Suppressor macrophage (primary cell): ENCODE measurements around the gene GNAL.

Experiments
- DNase-seq, 4 experiments: peaks; one replicate each; pipeline ENCODE4 v3.0.0-alpha.2; 2020 to 2022

The GNAL gene

GRCh38 chr18:11767329-11767728, 78.3 kb downstream of the GNAL start:
- no peak for DNase-seq

GRCh38 chr18:11767935-11768334, 78.9 kb downstream of the GNAL start:
- peak in 1 of 4 experiments; percentile 31 for DNase-seq

- DNase-seq: no peak
Observed at GRCh38 chr18:11775436-11776174, 86.5 kb downstream of the GNAL start.

GRCh38 chr18:11780042-11780441, 91.0 kb downstream of the GNAL start:
- no peak for DNase-seq

- DNase-seq: no peak
Observed at GRCh38 chr18:11783716-11784331, 94.8 kb downstream of the GNAL start.

- peak in 3 of 4 experiments; percentile 48 to 62 (median 55) for DNase-seq
Observed at GRCh38 chr18:11784674-11785304, 95.7 kb downstream of the GNAL start.

GRCh38 chr18:11785444-11786055, 96.5 kb downstream of the GNAL start:
- peak; percentile 63 to 84 (median 78) for DNase-seq

GRCh38 chr18:11789716-11790510, 100.8 kb downstream of the GNAL start:
- DNase-seq: no peak

GRCh38 chr18:11791131-11791530, 102.1 kb downstream of the GNAL start:
- DNase-seq: no peak

- DNase-seq: peak in 1 of 4 experiments; percentile 8
Observed at GRCh38 chr18:11792632-11793031, 103.6 kb downstream of the GNAL start.

- DNase-seq: no peak
Observed at GRCh38 chr18:11794195-11794594, 105.1 kb downstream of the GNAL start.

GRCh38 chr18:11795916-11796315, 106.9 kb downstream of the GNAL start:
- DNase-seq: no peak

- no peak for DNase-seq
Observed at GRCh38 chr18:11798271-11798670, 109.2 kb downstream of the GNAL start.

- DNase-seq: no peak
Observed at GRCh38 chr18:11799066-11799465, 110.0 kb downstream of the GNAL start.

- no peak for DNase-seq
Observed at GRCh38 chr18:11800566-11801334, 111.7 kb downstream of the GNAL start.

- no peak for DNase-seq
Observed at GRCh38 chr18:11801573-11801972, 112.5 kb downstream of the GNAL start.

- DNase-seq: peak in 1 of 4 experiments; percentile 14
Observed at GRCh38 chr18:11802158-11802557, 113.1 kb downstream of the GNAL start.

- DNase-seq: no peak
Observed at GRCh38 chr18:11802586-11802985, 113.5 kb downstream of the GNAL start.

- DNase-seq: no peak
Observed at GRCh38 chr18:11807233-11807632, 118.2 kb downstream of the GNAL start.

GRCh38 chr18:11808001-11808855, 119.2 kb downstream of the GNAL start:
- DNase-seq: no peak

- DNase-seq: no peak
Observed at GRCh38 chr18:11809895-11810294, 120.8 kb downstream of the GNAL start.
